Stimulated activated CD4-positive, alpha-beta T cell treated with anti-CD3 and anti-CD28 coated beads, Interleukin-12 subunit alpha, Interleukin-12 subunit beta, amount 100 ng/mL, for 4 hours (primary cell): ENCODE measurements around the gene SLC7A6OS.

Experiments used
- DNase-seq: peaks from one replicate; pipeline ENCODE4 v3.0.0-alpha.2; 2020

The SLC7A6OS gene

GRCh38 chr16:68249371-68249770, 61.4 kb downstream of the SLC7A6OS start:
- no peak for DNase-seq
